GM21390 (cell line): ENCODE measurements around the gene WDR81.
"Not testable (repeated sequence)": the region's sequence is repeated elsewhere in the genome, so short reads cannot be mapped to it uniquely, and the experiment has no call there.

Experiments used
- ATAC-seq: cut with Tn5 transposase; IDR thresholded peaks from one replicate; pipeline ENCODE4 v1.9.1; 2021; ENCODE audit not compliant: unreplicated experiment

WDR81 gene

DNA sequence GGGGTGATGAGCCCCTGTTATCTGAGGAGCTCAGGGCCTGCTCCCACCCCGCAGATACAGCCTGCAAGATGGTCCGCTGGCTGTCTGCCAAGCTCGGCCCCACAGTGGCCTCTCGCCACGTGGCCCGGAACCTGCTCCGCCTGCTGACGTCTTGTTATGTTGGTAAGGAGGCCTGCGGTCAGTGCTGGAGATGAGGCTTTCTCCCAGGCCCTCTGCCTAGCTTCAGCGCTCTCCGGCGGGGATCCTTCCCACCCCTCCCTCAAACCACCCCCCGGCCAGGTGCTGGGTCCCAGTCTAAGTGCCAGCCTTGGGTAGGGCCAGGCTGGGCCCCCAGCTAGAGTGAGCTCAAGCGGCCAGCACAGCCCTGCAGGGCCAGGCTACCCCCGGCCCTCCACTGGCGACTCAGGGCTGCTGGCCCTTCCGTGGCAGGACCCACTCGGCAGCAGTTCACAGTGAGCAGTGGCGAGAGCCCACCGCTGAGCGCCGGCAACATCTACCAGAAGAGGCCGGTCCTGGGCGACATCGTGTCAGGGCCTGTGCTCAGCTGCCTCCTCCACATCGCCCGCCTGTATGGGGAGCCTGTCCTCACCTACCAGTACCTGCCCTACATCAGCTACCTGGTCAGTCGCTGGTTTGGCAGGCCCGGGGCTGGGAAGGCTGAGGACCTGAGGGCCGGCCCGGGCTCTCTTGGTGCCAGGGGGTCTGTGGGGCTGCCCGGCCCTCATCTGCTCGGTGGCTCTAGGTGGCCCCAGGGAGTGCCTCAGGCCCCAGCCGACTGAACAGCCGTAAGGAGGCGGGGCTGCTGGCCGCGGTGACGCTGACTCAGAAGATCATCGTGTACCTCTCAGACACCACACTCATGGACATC, 6.1 kb downstream of the WDR81 start:
- ATAC-seq: no peak

DNA sequence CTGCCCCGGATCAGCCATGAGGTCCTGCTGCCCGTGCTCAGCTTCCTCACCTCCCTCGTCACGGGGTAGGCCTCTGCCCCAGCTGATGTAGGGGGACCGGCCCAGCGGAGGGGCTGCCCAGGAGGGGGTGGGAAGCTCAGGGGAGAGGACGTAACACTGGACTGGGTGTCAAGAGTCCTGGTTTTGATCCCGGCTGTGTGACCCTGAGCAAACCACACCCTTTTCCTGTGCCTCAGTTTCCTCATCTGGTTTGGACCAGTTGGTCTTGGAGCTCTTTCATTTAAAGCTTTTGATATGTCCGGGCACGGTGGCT, 6.6 kb downstream of the WDR81 start:
- no peak for ATAC-seq

DNA sequence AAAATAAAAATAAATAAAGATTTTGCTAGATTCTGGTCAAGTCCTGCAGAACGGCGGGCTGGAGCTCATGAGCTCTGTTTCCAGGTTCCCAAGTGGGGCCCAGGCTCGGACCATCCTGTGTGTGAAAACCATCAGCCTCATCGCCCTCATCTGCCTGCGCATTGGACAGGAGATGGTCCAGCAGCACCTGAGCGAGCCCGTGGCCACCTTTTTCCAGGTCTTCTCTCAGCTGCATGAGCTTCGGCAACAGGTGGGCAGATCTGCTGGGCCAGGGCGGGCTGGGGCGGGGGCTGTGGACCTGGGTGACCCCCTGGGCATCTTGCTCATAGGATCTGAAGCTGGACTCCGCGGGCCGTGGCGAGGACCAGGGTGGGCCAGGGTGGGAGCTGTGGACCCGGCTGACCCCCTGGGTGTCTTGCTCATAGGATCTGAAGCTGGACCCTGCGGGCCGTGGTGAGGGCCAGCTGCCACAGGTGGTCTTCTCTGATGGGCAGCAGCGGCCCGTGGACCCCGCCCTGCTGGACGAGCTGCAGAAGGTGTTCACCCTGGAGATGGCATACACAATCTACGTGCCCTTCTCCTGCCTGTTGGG, 7.8 kb downstream of the WDR81 start:
- ATAC-seq: no peak

DNA sequence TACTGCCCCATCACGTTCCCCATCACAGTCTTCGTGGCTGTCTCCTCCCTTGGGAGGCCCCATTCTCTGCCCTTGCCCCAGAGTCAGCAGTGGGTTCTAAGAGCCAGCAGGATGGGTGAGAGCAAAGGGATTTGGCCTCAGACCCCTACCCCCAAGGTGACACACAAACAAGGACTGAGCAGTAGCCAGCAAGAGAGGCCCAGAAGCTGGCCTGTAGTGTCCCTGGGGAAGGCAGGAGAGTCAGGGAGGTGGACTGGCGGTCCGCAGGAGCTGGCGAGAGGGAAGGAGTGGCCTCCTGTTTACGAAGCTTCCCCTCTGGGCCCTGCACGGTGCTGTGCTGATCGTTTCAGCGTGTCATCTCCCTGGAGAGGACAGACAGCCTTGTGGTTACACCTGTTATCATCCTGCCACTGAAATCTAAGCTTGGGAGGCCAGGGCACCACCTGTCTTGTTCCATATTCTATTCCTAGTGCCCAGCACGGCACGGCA, 8.4 kb downstream of the WDR81 start:
- ATAC-seq: no peak

DNA sequence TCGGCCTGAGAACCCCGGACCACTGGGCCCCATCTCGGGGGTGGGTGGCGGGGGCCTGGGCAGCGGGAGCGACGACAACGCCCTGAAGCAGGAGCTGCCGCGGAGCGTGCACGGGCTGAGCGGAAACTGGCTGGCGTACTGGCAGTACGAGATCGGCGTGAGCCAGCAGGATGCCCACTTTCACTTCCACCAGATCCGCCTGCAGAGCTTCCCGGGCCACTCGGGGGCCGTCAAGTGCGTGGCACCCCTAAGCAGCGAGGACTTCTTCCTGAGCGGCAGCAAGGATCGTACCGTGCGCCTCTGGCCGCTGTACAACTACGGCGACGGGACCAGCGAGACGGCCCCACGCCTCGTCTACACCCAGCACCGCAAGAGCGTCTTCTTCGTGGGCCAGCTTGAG, 9.3 kb downstream of the WDR81 start:
- no peak for ATAC-seq

DNA sequence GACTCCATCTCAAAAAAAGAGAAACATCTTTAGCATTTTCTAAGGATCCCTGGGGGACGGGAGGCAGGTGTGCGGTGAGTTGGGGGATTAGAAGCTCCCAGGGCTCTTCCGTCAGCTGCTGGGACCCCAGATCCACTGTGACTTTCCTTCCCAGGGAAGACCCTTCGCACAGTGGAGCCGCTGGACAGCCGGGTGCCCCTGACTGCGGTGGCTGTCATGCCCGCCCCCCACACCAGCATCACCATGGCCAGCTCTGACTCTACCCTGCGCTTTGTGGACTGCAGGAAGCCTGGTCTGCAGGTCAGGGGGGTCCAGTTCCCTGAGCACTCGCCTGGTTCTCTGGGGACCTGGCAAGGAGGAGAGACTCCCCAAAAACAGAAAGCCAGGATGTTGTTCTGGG, 10.9 kb downstream of the WDR81 start:
- no peak for ATAC-seq

DNA sequence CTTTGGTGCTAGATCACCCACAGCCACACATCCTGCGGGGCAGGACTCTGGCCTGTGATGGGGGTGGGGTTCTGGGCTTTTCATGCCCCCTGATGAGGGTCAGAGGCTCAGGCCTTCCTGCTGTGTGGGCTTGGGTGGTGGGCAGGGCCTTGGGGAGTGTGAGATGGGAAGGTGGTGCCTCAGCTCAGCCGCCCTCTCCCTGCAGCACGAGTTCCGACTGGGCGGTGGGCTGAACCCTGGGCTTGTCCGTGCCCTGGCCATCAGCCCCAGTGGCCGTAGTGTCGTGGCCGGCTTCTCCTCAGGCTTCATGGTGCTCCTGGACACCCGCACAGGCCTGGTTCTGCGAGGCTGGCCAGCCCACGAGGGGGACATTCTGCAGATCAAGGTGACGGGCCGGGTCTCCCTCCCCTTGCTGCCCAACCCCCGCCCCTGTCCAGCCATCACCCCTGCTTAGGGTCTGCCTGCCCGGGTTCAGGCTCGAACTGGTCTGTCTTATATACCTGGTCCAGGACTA, 11.4 kb downstream of the WDR81 start:
- ATAC-seq: no peak

DNA sequence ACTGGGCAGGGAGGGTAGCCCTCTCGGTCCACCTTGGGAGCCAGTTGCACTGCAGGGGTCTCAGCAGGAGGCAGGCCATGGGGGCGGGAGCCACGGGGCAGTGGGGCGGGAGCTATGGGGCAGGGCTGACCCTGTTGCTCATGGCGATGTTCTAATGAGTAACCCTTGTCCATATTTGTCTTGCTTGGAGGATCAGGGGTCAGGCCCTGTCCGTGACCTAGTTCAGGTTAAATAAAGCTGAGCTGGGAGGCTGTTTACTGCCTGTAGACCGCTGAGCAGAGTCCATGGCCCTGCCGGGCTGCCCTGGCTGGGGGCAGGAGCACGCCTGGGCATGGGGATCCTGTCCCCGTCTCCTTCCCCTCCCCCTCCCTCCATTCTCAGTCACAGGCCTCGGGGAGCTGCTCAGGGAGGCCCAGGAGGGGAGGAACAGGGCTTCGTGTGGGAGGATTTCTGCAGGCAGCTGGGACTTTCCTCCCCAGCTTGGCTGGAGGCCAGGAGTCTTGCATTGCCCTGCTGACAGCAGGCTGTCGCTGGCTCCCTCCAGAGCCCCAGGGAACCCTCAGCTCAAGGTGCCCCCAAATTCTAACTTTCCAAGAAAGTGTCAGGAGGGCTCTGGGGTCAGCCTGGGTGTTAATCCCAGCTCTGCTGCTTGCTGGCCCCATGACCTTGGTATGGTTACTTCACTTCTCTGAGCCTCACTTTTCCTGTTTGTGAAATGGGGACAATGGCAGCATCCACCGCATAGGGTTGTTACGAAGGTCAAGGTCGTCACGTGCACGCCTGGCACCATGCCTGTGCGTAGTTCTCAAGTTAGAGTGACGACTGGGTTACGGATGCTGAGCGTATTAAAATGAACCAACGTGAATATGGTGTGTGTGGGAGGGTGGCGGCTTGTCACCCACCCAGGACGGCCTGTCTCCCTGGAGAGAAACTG, 12.1 kb downstream of the WDR81 start:
- no peak for ATAC-seq

DNA sequence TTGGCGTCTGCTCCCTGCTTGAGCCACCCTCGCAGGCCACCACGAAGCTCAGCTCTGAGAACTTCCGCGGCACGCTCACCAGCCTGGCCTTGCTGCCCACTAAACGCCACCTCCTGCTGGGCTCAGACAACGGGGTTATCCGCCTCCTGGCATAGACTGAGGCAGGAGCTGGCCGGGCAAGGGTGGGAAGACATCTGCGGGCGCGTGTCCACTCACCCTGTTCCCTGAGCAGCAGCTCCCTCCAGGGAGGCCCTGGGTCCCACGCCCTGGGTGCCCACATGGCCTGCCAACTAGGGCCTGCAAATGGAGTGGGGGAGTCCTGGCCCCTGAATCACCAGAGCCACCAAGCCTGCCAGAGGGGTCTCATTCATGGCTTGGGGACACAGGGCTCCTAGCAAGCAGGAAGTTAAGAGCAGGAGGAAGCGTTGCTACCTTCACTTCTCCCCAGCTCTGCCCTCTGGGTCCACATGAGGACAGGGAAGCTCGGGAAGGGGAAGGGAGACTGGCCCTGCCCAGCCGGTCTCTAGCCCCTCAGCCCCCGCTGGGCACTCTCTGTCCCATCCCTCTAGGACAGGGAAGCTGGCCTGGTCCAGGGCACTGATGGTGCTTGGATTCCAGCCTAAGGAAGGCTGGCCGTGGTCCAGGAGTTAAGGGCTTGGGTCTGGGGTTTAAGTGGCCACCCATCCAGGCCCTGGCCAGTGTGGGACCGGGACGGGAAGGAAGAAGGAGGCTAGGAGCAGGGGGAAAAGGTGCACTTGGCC, 13.2 kb downstream of the WDR81 start:
- no peak for ATAC-seq

DNA sequence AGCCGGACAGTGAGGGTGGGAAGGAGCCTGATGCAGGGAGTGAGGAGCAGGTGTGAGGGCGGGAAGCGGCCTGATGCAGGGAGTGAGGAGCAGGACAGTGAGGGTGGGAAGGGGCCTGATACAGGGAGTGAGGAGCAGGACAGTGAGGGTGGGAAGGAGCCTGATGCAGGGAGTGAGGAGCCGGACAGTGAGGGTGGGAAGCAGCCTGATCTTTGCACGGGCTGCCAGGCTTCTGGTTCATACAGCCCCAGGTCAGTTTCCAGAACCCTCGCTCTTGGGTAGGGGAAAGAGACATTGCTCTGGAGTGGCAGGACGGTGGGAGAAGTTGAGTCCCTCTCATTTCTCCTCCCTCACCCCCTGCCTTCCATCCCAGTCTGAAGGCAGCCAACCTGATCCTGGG, 17.4 kb downstream of the WDR81 start:
- not testable (repeated sequence) for ATAC-seq

DNA sequence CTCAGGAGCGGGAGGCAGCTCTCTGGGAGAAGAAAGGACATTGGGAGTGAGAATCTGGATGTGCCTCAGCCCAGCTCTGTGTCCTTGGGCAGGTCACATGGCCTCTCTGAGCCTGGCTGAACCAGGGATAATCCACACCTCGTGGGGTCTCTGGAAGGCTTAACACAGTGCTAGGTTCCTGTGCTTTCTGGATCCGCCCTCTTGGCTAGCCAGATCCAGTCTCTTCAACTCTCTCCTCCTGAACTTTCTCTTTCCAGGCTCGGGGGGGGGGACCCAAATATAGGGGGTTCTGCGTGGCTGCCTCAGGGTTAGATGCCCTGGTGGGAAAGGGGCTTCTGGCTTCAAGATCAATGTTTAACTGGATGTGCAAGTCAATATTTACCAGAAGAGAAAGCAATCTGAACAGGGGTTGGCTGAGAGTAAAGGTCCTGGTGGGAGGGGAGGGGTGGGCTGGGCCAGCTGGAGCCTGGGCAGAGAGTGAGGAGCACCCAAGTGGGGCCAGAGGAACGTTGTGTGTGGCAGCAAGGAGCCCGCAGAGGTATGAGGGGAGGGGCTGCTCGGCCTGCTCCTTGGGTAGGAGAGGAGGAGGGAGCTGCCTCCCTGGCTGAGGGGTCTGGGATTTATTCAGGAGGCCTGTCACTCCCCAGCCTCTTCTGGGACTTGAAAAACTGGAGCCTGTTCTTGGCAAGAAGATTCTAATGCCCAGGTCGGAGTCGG, 18.0 kb downstream of the WDR81 start, which contains the start of gene SERPINF2:
Gene SERPINF2, plus strand, starts transcription at position 501 of the 717 bp plus-strand sequence. CDS start 2,125 bp downstream, outside the sequence.
- ATAC-seq: no peak

DNA sequence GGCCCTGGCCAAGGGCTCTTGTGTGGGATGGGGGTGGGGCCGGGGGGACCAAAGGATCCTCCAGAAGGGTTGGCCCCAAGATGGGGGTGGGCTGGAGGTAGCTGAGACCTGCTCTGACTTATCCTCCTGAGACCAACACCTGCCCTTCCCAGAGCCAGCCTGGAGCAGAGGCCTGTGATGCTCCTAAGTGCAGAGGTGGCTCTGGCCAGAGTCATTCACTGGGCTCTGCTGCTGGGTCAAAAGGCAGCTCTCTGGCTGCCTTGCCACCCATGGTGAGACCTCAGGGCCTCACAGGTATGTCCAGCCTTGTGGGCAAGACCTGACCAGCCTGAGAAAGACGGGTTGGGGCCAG, 18.6 kb downstream of the WDR81 start:
- no peak for ATAC-seq

DNA sequence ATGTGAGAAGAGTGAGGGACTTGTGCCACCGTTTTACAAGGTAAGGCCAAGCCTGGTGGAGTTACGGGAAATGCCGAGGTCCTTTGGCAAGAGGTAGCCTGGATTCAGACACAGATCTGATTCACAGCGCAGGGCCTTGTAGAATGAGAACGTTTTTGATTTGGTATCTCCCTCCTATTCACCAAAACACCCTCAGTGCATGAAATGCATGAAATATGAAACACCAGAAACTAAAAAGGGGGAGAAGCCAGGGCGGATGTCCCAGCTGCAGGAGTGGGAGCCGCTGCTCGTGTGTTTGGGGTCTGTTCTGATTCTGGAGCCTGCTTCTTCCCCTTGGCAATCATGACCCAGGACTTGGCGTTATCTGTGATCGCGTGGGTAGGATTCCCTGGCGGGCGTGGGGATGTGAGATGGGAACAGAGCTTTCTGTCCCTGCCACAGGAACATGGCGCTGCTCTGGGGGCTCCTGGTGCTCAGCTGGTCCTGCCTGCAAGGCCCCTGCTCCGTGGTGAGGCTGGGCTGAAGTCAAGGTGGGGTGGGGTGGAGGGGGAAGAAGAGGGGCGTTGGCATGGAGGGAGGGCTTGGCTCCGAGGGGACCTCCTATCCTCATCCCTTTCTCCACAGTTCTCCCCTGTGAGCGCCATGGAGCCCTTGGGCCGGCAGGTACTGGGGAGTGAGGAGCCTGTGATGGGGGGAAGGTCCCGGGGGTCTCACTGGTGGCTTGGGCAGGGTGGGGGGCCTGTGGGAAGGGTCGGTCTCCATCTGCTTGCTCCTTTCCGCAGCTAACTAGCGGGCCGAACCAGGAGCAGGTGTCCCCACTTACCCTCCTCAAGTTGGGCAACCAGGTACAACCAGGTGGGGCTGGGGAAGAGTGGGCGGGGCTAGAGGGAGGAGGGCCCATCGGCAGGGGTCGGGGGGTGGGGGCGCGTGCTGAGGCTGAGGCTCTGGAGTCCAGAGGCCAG, 20.3 kb downstream of the WDR81 start:
- ATAC-seq: no peak

DNA sequence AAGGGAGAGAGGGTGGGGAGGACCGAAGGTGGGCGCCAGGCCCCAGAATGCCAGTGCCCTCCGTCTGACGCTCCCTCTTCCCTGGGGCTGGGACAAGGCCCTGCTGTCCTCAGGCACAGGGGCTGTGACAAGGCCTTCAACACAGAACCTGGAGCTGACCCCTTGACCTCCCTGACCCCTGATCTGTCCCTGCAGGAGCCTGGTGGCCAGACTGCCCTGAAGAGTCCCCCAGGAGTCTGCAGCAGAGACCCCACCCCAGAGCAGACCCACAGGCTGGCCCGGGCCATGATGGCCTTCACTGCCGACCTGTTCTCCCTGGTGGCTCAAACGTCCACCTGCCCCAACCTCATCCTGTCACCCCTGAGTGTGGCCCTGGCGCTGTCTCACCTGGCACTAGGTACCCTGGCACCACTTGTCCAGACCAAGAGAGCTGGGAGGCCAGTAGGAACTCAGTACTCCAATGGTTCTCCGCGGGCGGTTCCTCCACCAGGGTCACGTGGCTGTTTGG, 21.1 kb downstream of the WDR81 start:
- no peak for ATAC-seq

DNA sequence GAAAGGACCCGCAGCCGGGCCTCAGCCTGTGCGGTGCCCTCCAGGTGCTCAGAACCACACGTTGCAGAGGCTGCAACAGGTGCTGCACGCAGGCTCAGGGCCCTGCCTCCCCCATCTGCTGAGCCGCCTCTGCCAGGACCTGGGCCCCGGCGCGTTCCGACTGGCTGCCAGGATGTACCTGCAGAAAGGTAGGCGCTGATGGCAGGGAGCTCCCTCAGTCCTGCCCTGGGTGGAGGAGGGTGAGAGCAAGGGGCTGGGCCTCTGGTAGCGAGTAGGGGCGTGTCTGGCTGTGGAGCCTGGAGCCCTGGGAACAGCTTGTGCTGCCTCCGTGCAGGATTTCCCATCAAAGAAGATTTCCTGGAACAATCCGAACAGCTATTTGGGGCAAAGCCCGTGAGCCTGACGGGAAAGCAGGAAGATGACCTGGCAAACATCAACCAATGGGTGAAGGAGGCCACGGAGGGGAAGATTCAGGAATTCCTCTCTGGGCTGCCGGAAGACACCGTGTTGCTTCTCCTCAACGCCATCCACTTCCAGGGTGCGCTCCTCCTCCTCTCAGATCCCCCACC, 22.6 kb downstream of the WDR81 start:
- ATAC-seq: no peak

DNA sequence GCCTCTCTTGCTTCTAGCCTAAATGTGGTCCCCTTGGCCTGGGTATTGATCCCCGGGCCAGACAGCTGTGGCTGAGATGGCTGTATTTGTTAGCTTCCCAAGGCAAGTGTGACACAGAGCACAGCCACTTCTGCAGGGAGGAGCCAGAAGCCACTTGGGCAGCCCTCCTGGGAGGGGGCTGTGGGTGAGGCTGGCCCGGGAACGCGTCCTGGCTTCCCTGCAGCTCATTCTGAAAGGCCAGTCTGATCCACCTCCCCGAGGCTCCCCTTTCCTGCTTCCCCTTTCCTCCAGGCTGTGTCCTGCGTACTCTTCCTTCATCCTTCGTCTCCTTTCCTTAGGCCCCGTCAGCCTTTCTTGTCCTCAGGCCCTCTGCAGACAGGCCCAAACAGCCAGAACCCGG, 26.1 kb downstream of the WDR81 start:
- no peak for ATAC-seq

DNA sequence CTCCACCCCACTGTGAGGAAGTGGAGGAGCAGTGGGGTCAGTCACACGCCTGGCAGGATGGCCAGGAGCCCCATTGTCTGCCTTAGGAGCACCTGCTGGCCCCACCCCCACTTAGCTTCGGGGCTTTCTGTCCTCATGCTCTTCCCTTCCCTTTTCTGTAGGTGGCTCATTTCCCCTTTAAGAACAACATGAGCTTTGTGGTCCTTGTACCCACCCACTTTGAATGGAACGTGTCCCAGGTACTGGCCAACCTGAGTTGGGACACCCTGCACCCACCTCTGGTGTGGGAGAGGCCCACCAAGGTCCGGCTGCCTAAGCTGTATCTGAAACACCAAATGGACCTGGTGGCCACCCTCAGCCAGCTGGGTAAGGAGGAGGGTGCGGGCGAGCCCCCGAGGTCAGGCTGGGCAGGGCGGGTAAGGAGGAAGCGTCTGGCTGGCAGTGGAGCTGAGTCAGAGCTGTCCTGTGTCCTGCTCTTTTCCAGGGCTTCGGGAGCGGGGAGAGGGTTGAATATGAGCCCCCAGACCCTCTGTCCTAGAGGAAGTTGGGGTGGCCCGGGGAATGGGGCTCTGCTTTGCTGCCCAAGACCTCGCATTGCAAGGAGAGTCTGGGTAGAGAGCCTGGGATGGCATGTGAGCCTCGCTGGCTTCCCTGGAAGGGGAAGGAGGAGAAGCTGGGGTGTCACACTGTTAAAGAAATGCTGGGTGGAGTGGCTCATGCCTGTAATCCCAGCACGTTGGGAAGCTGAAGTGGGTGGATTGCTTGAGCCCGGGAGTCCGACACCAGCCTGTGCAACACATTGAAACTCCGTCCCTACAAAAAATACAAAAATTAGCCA, 28.1 kb downstream of the WDR81 start:
- ATAC-seq: no peak
